ENCODE data around the gene ATOX1. TPM values are rescaled to one million over a fixed set of nuclear protein-coding genes. Genes with fewer than 3 reads are reported as not detected.

ATOX1 gene
- total and polyA plus RNA-seq, 2 of the 8 experiments (the other 6 are each of a cell fraction or from before 2014, with no cell fraction given) = 79.9 to 232 TPM

DNA sequence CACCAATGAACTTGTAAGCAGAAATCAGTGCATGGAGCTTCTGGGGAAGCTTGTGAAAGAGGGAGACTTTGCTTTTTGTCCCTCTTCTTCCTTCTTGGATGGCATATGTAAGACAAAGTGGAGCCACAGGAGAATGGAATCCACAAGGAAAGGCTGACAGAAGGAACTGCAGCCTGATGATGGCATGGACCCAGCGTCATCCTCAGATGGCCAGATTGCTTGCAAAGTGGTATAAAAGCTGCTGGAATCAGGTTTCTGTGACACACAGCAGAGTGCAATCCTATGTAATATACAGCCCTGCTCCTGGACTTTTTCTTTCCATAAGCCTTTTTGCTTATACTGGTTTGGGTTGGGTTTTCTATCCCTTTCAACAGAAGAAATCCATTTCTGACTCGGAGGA, 40.3 kb downstream of the ATOX1 start (continued):
- TF ChIP-seq, protein P1, sequence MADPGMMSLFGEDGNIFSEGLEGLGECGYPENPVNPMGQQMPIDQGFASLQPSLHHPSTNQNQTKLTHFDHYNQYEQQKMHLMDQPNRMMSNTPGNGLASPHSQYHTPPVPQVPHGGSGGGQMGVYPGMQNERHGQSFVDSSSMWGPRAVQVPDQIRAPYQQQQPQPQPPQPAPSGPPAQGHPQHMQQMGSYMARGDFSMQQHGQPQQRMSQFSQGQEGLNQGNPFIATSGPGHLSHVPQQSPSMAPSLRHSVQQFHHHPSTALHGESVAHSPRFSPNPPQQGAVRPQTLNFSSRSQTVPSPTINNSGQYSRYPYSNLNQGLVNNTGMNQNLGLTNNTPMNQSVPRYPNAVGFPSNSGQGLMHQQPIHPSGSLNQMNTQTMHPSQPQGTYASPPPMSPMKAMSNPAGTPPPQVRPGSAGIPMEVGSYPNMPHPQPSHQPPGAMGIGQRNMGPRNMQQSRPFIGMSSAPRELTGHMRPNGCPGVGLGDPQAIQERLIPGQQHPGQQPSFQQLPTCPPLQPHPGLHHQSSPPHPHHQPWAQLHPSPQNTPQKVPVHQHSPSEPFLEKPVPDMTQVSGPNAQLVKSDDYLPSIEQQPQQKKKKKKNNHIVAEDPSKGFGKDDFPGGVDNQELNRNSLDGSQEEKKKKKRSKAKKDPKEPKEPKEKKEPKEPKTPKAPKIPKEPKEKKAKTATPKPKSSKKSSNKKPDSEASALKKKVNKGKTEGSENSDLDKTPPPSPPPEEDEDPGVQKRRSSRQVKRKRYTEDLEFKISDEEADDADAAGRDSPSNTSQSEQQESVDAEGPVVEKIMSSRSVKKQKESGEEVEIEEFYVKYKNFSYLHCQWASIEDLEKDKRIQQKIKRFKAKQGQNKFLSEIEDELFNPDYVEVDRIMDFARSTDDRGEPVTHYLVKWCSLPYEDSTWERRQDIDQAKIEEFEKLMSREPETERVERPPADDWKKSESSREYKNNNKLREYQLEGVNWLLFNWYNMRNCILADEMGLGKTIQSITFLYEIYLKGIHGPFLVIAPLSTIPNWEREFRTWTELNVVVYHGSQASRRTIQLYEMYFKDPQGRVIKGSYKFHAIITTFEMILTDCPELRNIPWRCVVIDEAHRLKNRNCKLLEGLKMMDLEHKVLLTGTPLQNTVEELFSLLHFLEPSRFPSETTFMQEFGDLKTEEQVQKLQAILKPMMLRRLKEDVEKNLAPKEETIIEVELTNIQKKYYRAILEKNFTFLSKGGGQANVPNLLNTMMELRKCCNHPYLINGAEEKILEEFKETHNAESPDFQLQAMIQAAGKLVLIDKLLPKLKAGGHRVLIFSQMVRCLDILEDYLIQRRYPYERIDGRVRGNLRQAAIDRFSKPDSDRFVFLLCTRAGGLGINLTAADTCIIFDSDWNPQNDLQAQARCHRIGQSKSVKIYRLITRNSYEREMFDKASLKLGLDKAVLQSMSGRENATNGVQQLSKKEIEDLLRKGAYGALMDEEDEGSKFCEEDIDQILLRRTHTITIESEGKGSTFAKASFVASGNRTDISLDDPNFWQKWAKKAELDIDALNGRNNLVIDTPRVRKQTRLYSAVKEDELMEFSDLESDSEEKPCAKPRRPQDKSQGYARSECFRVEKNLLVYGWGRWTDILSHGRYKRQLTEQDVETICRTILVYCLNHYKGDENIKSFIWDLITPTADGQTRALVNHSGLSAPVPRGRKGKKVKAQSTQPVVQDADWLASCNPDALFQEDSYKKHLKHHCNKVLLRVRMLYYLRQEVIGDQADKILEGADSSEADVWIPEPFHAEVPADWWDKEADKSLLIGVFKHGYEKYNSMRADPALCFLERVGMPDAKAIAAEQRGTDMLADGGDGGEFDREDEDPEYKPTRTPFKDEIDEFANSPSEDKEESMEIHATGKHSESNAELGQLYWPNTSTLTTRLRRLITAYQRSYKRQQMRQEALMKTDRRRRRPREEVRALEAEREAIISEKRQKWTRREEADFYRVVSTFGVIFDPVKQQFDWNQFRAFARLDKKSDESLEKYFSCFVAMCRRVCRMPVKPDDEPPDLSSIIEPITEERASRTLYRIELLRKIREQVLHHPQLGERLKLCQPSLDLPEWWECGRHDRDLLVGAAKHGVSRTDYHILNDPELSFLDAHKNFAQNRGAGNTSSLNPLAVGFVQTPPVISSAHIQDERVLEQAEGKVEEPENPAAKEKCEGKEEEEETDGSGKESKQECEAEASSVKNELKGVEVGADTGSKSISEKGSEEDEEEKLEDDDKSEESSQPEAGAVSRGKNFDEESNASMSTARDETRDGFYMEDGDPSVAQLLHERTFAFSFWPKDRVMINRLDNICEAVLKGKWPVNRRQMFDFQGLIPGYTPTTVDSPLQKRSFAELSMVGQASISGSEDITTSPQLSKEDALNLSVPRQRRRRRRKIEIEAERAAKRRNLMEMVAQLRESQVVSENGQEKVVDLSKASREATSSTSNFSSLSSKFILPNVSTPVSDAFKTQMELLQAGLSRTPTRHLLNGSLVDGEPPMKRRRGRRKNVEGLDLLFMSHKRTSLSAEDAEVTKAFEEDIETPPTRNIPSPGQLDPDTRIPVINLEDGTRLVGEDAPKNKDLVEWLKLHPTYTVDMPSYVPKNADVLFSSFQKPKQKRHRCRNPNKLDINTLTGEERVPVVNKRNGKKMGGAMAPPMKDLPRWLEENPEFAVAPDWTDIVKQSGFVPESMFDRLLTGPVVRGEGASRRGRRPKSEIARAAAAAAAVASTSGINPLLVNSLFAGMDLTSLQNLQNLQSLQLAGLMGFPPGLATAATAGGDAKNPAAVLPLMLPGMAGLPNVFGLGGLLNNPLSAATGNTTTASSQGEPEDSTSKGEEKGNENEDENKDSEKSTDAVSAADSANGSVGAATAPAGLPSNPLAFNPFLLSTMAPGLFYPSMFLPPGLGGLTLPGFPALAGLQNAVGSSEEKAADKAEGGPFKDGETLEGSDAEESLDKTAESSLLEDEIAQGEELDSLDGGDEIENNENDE (IDR thresholded peaks at IDR 0.05; ENCODE audit: insufficient replicate concordance, low read length) = no peak
- TF ChIP-seq FOSL1 (IDR thresholded peaks at IDR 0.05; ENCODE audit: insufficient read depth, low read depth, low read length) = no peak
- TF ChIP-seq, protein P2, sequence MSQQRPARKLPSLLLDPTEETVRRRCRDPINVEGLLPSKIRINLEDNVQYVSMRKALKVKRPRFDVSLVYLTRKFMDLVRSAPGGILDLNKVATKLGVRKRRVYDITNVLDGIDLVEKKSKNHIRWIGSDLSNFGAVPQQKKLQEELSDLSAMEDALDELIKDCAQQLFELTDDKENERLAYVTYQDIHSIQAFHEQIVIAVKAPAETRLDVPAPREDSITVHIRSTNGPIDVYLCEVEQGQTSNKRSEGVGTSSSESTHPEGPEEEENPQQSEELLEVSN (IDR thresholded peaks at IDR 0.05) = no peak
- no peak for TF ChIP-seq POLR2AphosphoS5 (IDR thresholded peaks at IDR 0.05; ENCODE audit: low read depth, low read length)
- no peak for TF ChIP-seq POU5F1 (IDR thresholded peaks at IDR 0.05; ENCODE audit: low read depth, low read length)
- no peak for TF ChIP-seq KDM5A (IDR thresholded peaks at IDR 0.05; ENCODE audit: low read length)
- TF ChIP-seq TAF1 (IDR thresholded peaks at IDR 0.05; ENCODE audit: low read depth, low read length) = no peak
- TF ChIP-seq CBX8 (IDR thresholded peaks at IDR 0.05; ENCODE audit: borderline replicate concordance, low read depth, low read length) = no peak
- no peak for TF ChIP-seq CEBPB (IDR thresholded peaks at IDR 0.05; ENCODE audit: low read depth, low read length)

All from H1 (cell line).